ENCODE data around the gene EIF4E3. TPM values are rescaled to one million over a fixed set of nuclear protein-coding genes. Genes with fewer than 3 reads are reported as not detected.

The EIF4E3 gene
- total and polyA plus RNA-seq, 2 donors (not counting 1 experiment from before 2014, with no cell fraction given), result 1.00 to 5.0 TPM

GRCh38 chr3:71708476-71709105, 16.6 kb downstream of the EIF4E3 start:
- Histone ChIP-seq H3K4me2 (replicated peaks; ENCODE audit: low read depth, low read length, poor library complexity, severe bottlenecking) (no peak overlapping the region), H3K27me3 (replicated peaks in 1 of 4; ENCODE audit: control extremely low read depth in 1 of 4, control insufficient read depth in 3 of 4, insufficient read depth in 4 of 4, low read length in 3 of 4) (no peaks in the 10 kb centered on the region), H3K4me3 (ENCODE audit: control extremely low read depth in 1 of 5, extremely low read depth in 1 of 5, insufficient read depth in 1 of 5, low read depth in 2 of 5, low read length in 4 of 5) (no peak overlapping the region), H3K36me3 (replicated peaks in 1 of 2; ENCODE audit: control extremely low read depth in 1 of 2, control insufficient read depth in 1 of 2, extremely low read depth in 1 of 2, insufficient read depth in 2 of 2, low read length in 1 of 2) (no peaks in the 10 kb centered on the region), H2AFZ (ENCODE audit: insufficient read depth, low read depth, low read length, poor library complexity, severe bottlenecking) (no peak overlapping the region), H3K4me1 (ENCODE audit: control insufficient read depth in 2 of 2, insufficient read depth in 2 of 2, low read length in 2 of 2) (no peaks in the 10 kb centered on the region), H3K27ac (ENCODE audit: low read length in 2 of 2) (no peak overlapping the region), H4K20me1 (ENCODE audit: control insufficient read depth, insufficient read depth, low read length, poor library complexity, severe bottlenecking) (no peaks in the 10 kb centered on the region), H3K9me3 (ENCODE audit: control extremely low read depth in 1 of 3, control insufficient read depth in 2 of 3, insufficient read depth in 1 of 3, low read length in 2 of 3) (no peaks in the 10 kb centered on the region), H3K9ac (ENCODE audit: low read length) (no peak overlapping the region), H3K79me2 (ENCODE audit: control insufficient read depth, insufficient read depth, low read length) (no peaks in the 10 kb centered on the region)
- Mint-ChIP-seq H3K4me1 (no peaks in the 10 kb centered on the region), H3K4me3 (no peak overlapping the region), H3K27ac (no peak overlapping the region), H3K27me3 (no peaks in the 10 kb centered on the region), H3K9me3 (ENCODE audit: insufficient read depth) (no peaks in the 10 kb centered on the region)
- no peak for DNase-seq
- ChIA-PET CTCF (no interaction called here), POLR2A (no interaction called here)
- intact Hi-C loops (cut with micrococcal nuclease), result no loop called here
- WGBS (ENCODE audit: insufficient coverage), result 75% methylated on average over 6 of the region's 7 CpGs
- ATAC-seq (ENCODE audit: low read depth), result no peak
- no peak for TF ChIP-seq EZH2 (IDR thresholded peaks at IDR 0.05; ENCODE audit: borderline replicate concordance, insufficient read depth, low read depth, low read length, poor library complexity, severe bottlenecking)
- TF ChIP-seq, protein P1, sequence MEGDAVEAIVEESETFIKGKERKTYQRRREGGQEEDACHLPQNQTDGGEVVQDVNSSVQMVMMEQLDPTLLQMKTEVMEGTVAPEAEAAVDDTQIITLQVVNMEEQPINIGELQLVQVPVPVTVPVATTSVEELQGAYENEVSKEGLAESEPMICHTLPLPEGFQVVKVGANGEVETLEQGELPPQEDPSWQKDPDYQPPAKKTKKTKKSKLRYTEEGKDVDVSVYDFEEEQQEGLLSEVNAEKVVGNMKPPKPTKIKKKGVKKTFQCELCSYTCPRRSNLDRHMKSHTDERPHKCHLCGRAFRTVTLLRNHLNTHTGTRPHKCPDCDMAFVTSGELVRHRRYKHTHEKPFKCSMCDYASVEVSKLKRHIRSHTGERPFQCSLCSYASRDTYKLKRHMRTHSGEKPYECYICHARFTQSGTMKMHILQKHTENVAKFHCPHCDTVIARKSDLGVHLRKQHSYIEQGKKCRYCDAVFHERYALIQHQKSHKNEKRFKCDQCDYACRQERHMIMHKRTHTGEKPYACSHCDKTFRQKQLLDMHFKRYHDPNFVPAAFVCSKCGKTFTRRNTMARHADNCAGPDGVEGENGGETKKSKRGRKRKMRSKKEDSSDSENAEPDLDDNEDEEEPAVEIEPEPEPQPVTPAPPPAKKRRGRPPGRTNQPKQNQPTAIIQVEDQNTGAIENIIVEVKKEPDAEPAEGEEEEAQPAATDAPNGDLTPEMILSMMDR (IDR thresholded peaks at IDR 0.05), result no peak

DNA sequence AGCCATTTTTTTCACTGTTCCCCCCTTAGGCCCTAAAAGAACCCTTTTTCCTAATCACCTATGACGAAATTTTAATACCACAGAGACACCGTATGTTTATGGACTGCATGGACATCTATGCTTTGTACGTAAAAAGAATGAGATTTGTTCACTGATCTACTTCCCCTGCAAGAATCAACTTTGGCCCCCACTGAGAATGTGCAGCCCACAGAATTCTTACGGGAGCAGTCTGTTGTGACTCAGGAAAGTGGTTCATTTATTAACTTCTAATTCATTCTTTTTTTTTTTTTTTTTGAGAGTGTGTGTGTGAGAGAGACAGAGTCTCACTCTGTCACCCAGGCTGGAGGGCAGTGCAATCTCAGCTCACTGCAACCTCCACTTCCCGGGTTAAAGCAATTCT, 17.6 kb downstream of the EIF4E3 start:
- no peaks in the 10 kb centered on the region for H3K79me2 ChIP-seq (ENCODE audit: control insufficient read depth, insufficient read depth, low read length)
- no peak overlapping the region for H3K4me3 ChIP-seq (ENCODE audit: control extremely low read depth in 1 of 5, extremely low read depth in 1 of 5, insufficient read depth in 1 of 5, low read depth in 2 of 5, low read length in 4 of 5)
- H2AFZ ChIP-seq (ENCODE audit: insufficient read depth, low read depth, low read length, poor library complexity, severe bottlenecking), result no peak overlapping the region
- no CpG with 5 or more reads among the region's 5 CpGs for WGBS (ENCODE audit: insufficient coverage)
- no peak overlapping the region for H3K9ac ChIP-seq (ENCODE audit: low read length)
- no peaks in the 10 kb centered on the region for H3K27me3 Mint-ChIP-seq
- H3K36me3 ChIP-seq (replicated peaks in 1 of 2; ENCODE audit: control extremely low read depth in 1 of 2, control insufficient read depth in 1 of 2, extremely low read depth in 1 of 2, insufficient read depth in 2 of 2, low read length in 1 of 2), result no peaks in the 10 kb centered on the region
- intact Hi-C loops (cut with micrococcal nuclease), result no loop called here
- CTCF ChIA-PET, result interaction anchor here (1.2 kb wide), 1 partner anchor 22 kb away, joined by 3 read pairs; no protein-coding TSS in a partner anchor
- no peak overlapping the region for H3K27ac ChIP-seq (ENCODE audit: low read length in 2 of 2)
- POLR2A ChIA-PET, result no interaction called here
- peaks cover 0 to 5% of the 10 kb centered on the region in 2 donors for H3K4me1 ChIP-seq (ENCODE audit: control insufficient read depth in 2 of 2, insufficient read depth in 2 of 2, low read length in 2 of 2)
- no peak for ATAC-seq (ENCODE audit: low read depth)
- H3K27ac Mint-ChIP-seq, result no peak overlapping the region
- DNase-seq, result no peak
- H3K27me3 ChIP-seq (replicated peaks in 1 of 4; ENCODE audit: control extremely low read depth in 1 of 4, control insufficient read depth in 3 of 4, insufficient read depth in 4 of 4, low read length in 3 of 4), result no peaks in the 10 kb centered on the region
- no peaks in the 10 kb centered on the region for H3K9me3 ChIP-seq (ENCODE audit: control extremely low read depth in 1 of 3, control insufficient read depth in 2 of 3, insufficient read depth in 1 of 3, low read length in 2 of 3)
- no peaks in the 10 kb centered on the region for H4K20me1 ChIP-seq (ENCODE audit: control insufficient read depth, insufficient read depth, low read length, poor library complexity, severe bottlenecking)
- peaks cover 1% of the 10 kb centered on the region for H3K4me1 Mint-ChIP-seq
- TF ChIP-seq, protein P1 (IDR thresholded peaks at IDR 0.05), result no peak
- no peak for TF ChIP-seq EZH2 (IDR thresholded peaks at IDR 0.05; ENCODE audit: borderline replicate concordance, insufficient read depth, low read depth, low read length, poor library complexity, severe bottlenecking)
- H3K4me2 ChIP-seq (replicated peaks; ENCODE audit: low read depth, low read length, poor library complexity, severe bottlenecking), result no peak overlapping the region
- no peaks in the 10 kb centered on the region for H3K9me3 Mint-ChIP-seq (ENCODE audit: insufficient read depth)
- no peak overlapping the region for H3K4me3 Mint-ChIP-seq

All from B cell (primary cell).